HepG2 (cell line): Measurements from ENCODE around the gene DRAM1. TPM values are rescaled to one million over a fixed set of nuclear protein-coding genes. Genes with fewer than 3 reads are reported as not detected.

Experiments
- ATAC-seq: fragments of 200-7000 bp; cut with Tn5 transposase; 3 replicates; pipeline ENCODE4 v1.9.1; 2020; ENCODE audit warnings: mild to moderate bottlenecking, moderate library complexity
- BruUV-seq: library from RNA; stranded (reverse); fragments of 400-500 nt; replicated peaks from 2 replicates; lab custom pipeline; 2021; lab: Mats Ljungman, UMichigan
- CTCF ChIA-PET: fragments of 300-600 bp; formaldehyde crosslinking; extraction: SDS; loops from one replicate; lab custom pipeline; 2021; ENCODE audit warnings: low total read pairs, inconsistent platforms, low intra/inter-chr PET ratio; lab: Yijun Ruan, JAX
- POLR2A ChIA-PET: fragments of 350-600 bp; sonication (Branson Sonifier 250); formaldehyde crosslinking; loops from one replicate; lab custom pipeline; 2020; ENCODE audit warnings: antibody characterized with exemption, inconsistent platforms; lab: Yijun Ruan, JAX
- DNase-seq: peaks from one replicate; pipeline ENCODE4 v3.0.0-alpha.2; 2015; ENCODE audit warnings: low spot score
- FAIRE-seq: peaks from 3 replicates; lab custom pipeline; 2011; peaks lifted over from hg19 to GRCh38; lab: Jason Lieb, UNC
- H2AFZ ChIP-seq: one replicate; pipeline ENCODE4 v1.6.1; 2011; ENCODE audit warnings: low read length, inconsistent platforms
- H3K27ac ChIP-seq: fragments of 300-600 bp; 3 replicates; pipeline ENCODE4 v1.8.0; 2011; ENCODE audit warnings: mixed run types, mild to moderate bottlenecking, mixed read lengths, low read length, inconsistent platforms; ENCODE audit not compliant: insufficient read depth; ENCODE audit errors: extremely low read length
- H3K27me3 ChIP-seq, 2 experiments: fragments of 200-600 bp in 1 of 2; 2 replicates in 1 of 2; 3 replicates in 1 of 2; pipeline versions ENCODE4 v1.6.0 to v1.8.0; 2011; ENCODE audit warnings: low read length in 2 of 2, mild to moderate bottlenecking in 2 of 2, moderate library complexity in 2 of 2, inconsistent platforms in 1 of 2; ENCODE audit not compliant: insufficient read depth in 2 of 2, control insufficient read depth in 1 of 2
- H3K36me3 ChIP-seq, 2 experiments: fragments of 200-600 bp in 1 of 2; replicated peaks in 1 of 2; 2 replicates in 1 of 2; 3 replicates in 1 of 2; pipeline versions ENCODE4 v1.5.1 to v1.8.0; 2011; ENCODE audit warnings: low read length in 2 of 2, inconsistent platforms in 1 of 2; ENCODE audit not compliant: insufficient read depth in 2 of 2, control insufficient read depth in 1 of 2
- H3K4me1 ChIP-seq: 2 replicates; pipeline ENCODE4 v1.5.1; 2012; ENCODE audit warnings: low read length, inconsistent platforms; ENCODE audit not compliant: insufficient read depth
- H3K4me2 ChIP-seq: 2 replicates; pipeline ENCODE4 v1.6.0; 2011; ENCODE audit warnings: low read depth, low read length, inconsistent platforms
- H3K4me3 ChIP-seq, 3 experiments: fragments of 200-600 bp in 1 of 3; sonication (generic), shearing (Covaris generic) in 1 of 3; replicated peaks in 1 of 3; 2 replicates each; pipeline ENCODE4 v1.5.1; 2011 to 2016; ENCODE audit warnings: low read length in 3 of 3, inconsistent platforms in 2 of 3, low read depth in 2 of 3, mild to moderate bottlenecking in 2 of 3, control low read depth in 1 of 3, mixed read lengths in 1 of 3; ENCODE audit not compliant: insufficient read depth in 1 of 3
- H3K79me2 ChIP-seq: one replicate; pipeline ENCODE4 v1.6.1; 2011; ENCODE audit warnings: low read length, inconsistent platforms; ENCODE audit not compliant: insufficient read depth
- H3K9ac ChIP-seq: 2 replicates; pipeline ENCODE4 v1.6.0; 2011; ENCODE audit warnings: mild to moderate bottlenecking, low read depth, low read length, inconsistent platforms; ENCODE audit not compliant: insufficient read depth
- H3K9me3 ChIP-seq: 2 replicates; pipeline ENCODE4 v1.5.1; 2012; ENCODE audit warnings: mild to moderate bottlenecking, low read length
- H4K20me1 ChIP-seq: 2 replicates; pipeline ENCODE4 v1.6.0; 2011; ENCODE audit warnings: inconsistent platforms, mild to moderate bottlenecking, low read length, moderate library complexity; ENCODE audit not compliant: insufficient read depth
- ARID2 ChIP-seq: sonication (generic); formaldehyde crosslinking; IDR thresholded peaks from 2 replicates; pipeline ENCODE4 v1.8.1; 2022; ENCODE audit warnings: mild to moderate bottlenecking, missing genetic modification reagents, borderline replicate concordance
- MTF1 ChIP-seq: sonication (generic); formaldehyde crosslinking; IDR thresholded peaks from 2 replicates; pipeline ENCODE4 v1.5.0; 2020; ENCODE audit warnings: missing genetic modification reagents
- NKX3-1 ChIP-seq: sonication (generic); formaldehyde crosslinking; IDR thresholded peaks from 2 replicates; pipeline ENCODE4 v1.5.0; 2020; ENCODE audit warnings: missing genetic modification reagents
- SIN3A ChIP-seq: IDR thresholded peaks from 2 replicates; pipeline ENCODE4 v1.6.1; 2011; ENCODE audit warnings: low read depth, mild to moderate bottlenecking, control low read depth, low read length, borderline replicate concordance
- SUZ12 ChIP-seq: fragments of 150-350 bp; IDR thresholded peaks from 2 replicates; pipeline ENCODE4 v1.6.1; 2014; ENCODE audit warnings: low read depth, low read length
- ZNF121 ChIP-seq: sonication (generic); formaldehyde crosslinking; IDR thresholded peaks from 2 replicates; pipeline ENCODE4 v1.5.0; 2020; ENCODE audit warnings: mild to moderate bottlenecking, missing genetic modification reagents
- ZNF512 ChIP-seq: sonication (generic); formaldehyde crosslinking; IDR thresholded peaks from 2 replicates; pipeline ENCODE4 v1.4.0; 2020; ENCODE audit warnings: mild to moderate bottlenecking, missing genetic modification reagents
- ZNF770 ChIP-seq: sonication (generic); formaldehyde crosslinking; IDR thresholded peaks from 2 replicates; pipeline ENCODE4 v1.5.0; 2020; ENCODE audit warnings: mild to moderate bottlenecking, missing genetic modification reagents
- ZSCAN31 ChIP-seq: sonication (generic); formaldehyde crosslinking; IDR thresholded peaks from 2 replicates; pipeline ENCODE4 v1.5.0; 2020; ENCODE audit warnings: low read depth, mild to moderate bottlenecking, missing genetic modification reagents
- WGBS: methylation state at CpG from one replicate; pipeline ENCODE4 v1.1.6; 2017; ENCODE audit warnings: low lambda C conversion rate; 5-methylcytosine and 5-hydroxymethylcytosine counted together
- in situ Hi-C: cut with HindIII; loops from 2 replicates; pipeline ENCODE4 v1.10.0; 2017; ENCODE audit warnings: low pct_unique_long_range_greater_than_20kb; ENCODE audit not compliant: extremely low pct_ligation_motif_present
- intact Hi-C: fragments of 100-400 bp; cut with micrococcal nuclease; formaldehyde crosslinking; loops from one replicate; pipeline ENCODE4 v1.10.0; 2022; ENCODE audit not compliant: unreplicated experiment
- polyA plus RNA-seq, 8 experiments: library from polyadenylated mRNA; depleted of rRNA in 3 of 8; stranded (reverse) in 7 of 8; unstranded in 1 of 8; fragments of >200 nt; fragmentation: Illumina TruSeq in 4 of 8; extraction: Trizol in 4 of 8; gene quantifications; 2 replicates each; pipeline versions ENCODE4 v1.2.1 to v1.2.3, GENCODE V29; 2011 to 2016; ENCODE audit warnings: low read depth in 4 of 8, missing spikeins in 1 of 8, mixed read lengths in 1 of 8; ENCODE audit not compliant: insufficient read depth in 1 of 8
- total RNA-seq, 5 experiments: library from RNA; depleted of rRNA; stranded (reverse); fragments of >200 nt; fragmentation: Illumina TruSeq; extraction: Trizol; gene quantifications; 2 replicates each; pipeline ENCODE4 v1.2.3, GENCODE V29; 2016; ENCODE audit warnings: low read depth in 1 of 5
- TF ChIP-seq, protein P1 (sequence below): IDR thresholded peaks from 2 replicates; pipeline ENCODE4 v1.6.1; 2016; ENCODE audit warnings: missing genetic modification reagents, missing compliant biosample characterization

DRAM1 gene
- total and polyA plus RNA-seq, 2 of the 13 experiments (the other 11 are each of a cell fraction or from before 2014, with no cell fraction given): 20.9 to 32.6 TPM

DNA sequence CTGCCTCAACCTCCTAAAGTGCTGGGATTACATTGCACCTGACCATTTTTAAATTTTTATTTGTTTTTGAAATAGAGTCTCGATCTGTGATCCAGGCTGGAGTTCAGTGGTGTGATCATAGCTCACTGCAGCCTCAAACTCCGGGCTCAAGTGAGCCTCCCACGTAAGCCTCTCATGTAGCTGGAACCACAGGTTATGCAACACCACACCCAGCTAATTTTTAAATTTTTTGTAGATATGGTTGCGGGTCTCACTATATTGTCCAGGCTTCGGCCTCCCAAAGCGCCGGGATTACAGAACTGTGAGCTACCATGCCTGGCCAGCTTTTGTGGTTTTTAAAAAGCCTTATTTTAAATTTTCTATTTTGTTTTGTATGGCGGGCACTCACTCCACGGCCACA, 2.2 kb upstream of the DRAM1 start:
- Histone ChIP-seq H3K4me2 (no peak overlapping the region), H3K27me3 (no peaks in the 10 kb centered on the region; a peak in 1 of 5 replicates), H3K27ac (no peak overlapping the region), H4K20me1 (no peaks in the 10 kb centered on the region), H3K9ac (no peak overlapping the region), H3K4me3 (no peak overlapping the region), H3K4me1 (peaks cover 33% of the 10 kb centered on the region), H2AFZ (no peak overlapping the region), H3K9me3 (no peaks in the 10 kb centered on the region), H3K79me2 (peaks cover 18% of the 10 kb centered on the region), H3K36me3 (no peaks in the 10 kb centered on the region; a peak in 1 of 5 replicates)
- WGBS: 90% methylated on average over 9 of the region's 9 CpGs
- TF ChIP-seq ZNF770 (peak; percentile 70; the same call in 1 of the 2 replicates), ZNF121 (CRISPR knock-in tag) (peak; percentile 76), MTF1 (CRISPR knock-in tag) (no peak), SIN3A (no peak)
- intact Hi-C loops (no loop called here), in situ Hi-C loops (no loop called here)
- ATAC-seq (no peak), FAIRE-seq (no peak), DNase-seq (no peak)
- CTCF ChIA-PET: no interaction called here
- no TSS peak for BruUV-seq
- POLR2A ChIA-PET: no interaction called here

GRCh38 chr12:101876322-101876860, 989 bp upstream of the DRAM1 start:
- Histone ChIP-seq H3K9me3 (no peaks in the 10 kb centered on the region), H3K36me3 (peaks cover 0 to 3% of the 10 kb centered on the region in 2 experiments; a peak in 1 of 5 replicates), H3K27me3 (no peaks in the 10 kb centered on the region; a peak in 1 of 5 replicates), H3K27ac (peak overlapping the region; percentile 93), H3K4me2 (peak overlapping the region; percentile 94)
- whole genome bisulfite sequencing: 19% methylated on average over 9 of the region's 9 CpGs
- POLR2A ChIA-PET: no interaction called here
- TF ChIP-seq ZNF512 (CRISPR knock-in tag): no peak
- 0 out of 2 replicates have a peak, but pooled peaks have one; percentile 2 for TF ChIP-seq ARID2
- TF ChIP-seq, protein P1, sequence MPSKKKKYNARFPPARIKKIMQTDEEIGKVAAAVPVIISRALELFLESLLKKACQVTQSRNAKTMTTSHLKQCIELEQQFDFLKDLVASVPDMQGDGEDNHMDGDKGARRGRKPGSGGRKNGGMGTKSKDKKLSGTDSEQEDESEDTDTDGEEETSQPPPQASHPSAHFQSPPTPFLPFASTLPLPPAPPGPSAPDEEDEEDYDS (CRISPR knock-in tag): no peak
- TF ChIP-seq NKX3-1 (CRISPR knock-in tag): no peak
- 0 out of 2 replicates have a peak, but pooled peaks have one; percentile 3 for TF ChIP-seq ZSCAN31 (CRISPR knock-in tag)
- no peak for TF ChIP-seq SUZ12
- TF ChIP-seq, all 625 proteins: peak for 2
- H3K9ac ChIP-seq: peak overlapping the region; percentile 88
- H3K4me3 ChIP-seq: peak overlapping the region; percentile 81 to 89 (median 85); a peak in 5 of 6 replicates
- TSS peak; percentile 92 for BruUV-seq
- H3K4me1 ChIP-seq: peaks cover 45% of the 10 kb centered on the region
- in situ Hi-C loops (no loop called here), intact Hi-C loops (no loop called here)
- ATAC-seq (no peak), FAIRE-seq (peak; percentile 18), DNase-seq (no peak)
- no peaks in the 10 kb centered on the region for H4K20me1 ChIP-seq
- CTCF ChIA-PET: no interaction called here
- H2AFZ ChIP-seq: no peak overlapping the region
- H3K79me2 ChIP-seq: peaks cover 26% of the 10 kb centered on the region
